ENCODE results near the gene TSSK2. TPM values are rescaled to one million over a fixed set of nuclear protein-coding genes. Genes with fewer than 3 reads are reported as not detected.

The TSSK2 gene
- total RNA-seq, 4 donors from 2014 or later = not detected

DNA sequence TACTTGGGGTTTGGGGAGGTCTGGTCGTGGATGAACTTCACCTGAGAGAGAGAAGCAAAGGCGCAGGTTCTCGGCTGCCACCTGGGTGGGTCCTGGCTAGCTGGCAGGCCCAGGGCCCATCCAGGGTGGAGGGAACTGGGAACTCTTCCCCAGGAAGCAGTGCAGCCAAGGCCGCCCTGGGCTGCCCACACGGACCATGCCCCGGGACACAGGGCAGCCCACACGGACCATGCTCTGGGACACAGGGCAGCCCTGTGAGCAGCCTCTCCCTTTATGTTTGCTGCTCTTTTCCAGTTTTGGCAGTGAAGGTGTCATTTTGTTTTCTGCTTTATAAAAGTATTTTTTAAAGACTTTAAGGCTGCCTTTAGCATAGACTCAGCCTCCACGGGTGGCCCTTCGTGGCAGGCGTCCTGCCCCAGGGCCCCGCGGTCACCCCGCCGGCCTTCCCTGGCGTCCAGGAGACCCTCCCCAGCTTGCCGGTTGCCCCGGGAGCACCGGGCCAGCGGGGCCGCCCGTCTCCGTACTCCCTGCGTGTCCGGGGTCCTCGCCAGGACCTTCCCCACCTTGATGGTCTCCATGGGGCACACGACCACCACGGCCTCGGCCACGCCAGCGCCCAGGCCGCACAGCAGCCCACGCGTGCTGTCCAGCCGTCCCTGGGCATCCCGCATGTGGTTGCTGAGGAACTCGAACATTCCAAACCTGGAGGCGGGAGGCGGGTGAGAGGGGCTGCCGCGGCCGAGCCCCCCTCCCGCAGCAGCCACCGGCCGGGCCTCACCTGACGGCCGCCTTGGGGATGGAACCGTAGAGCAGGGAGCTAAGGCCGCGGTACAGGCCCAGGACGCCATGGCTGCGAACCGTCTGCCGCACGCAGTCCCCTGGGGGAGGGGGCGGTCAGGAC lies 46.3 kb downstream of the TSSK2 start:
- Histone ChIP-seq H3K36me3 (no peaks in the 10 kb centered on the region), H3K4me1 (peaks cover 24 to 46% (median 41%) of the 10 kb centered on the region in 4 donors), H3K27ac (peak overlapping the region; percentile 94 to 97 (median 96)), H3K9me3 (no peaks in the 10 kb centered on the region), H3K4me3 (peak overlapping the region; percentile 87 to 92 (median 88)), H3K27me3 (no peaks in the 10 kb centered on the region)
- TF ChIP-seq POLR2A (IDR thresholded peaks at IDR 0.05) = no peak
- TF ChIP-seq, protein P1, sequence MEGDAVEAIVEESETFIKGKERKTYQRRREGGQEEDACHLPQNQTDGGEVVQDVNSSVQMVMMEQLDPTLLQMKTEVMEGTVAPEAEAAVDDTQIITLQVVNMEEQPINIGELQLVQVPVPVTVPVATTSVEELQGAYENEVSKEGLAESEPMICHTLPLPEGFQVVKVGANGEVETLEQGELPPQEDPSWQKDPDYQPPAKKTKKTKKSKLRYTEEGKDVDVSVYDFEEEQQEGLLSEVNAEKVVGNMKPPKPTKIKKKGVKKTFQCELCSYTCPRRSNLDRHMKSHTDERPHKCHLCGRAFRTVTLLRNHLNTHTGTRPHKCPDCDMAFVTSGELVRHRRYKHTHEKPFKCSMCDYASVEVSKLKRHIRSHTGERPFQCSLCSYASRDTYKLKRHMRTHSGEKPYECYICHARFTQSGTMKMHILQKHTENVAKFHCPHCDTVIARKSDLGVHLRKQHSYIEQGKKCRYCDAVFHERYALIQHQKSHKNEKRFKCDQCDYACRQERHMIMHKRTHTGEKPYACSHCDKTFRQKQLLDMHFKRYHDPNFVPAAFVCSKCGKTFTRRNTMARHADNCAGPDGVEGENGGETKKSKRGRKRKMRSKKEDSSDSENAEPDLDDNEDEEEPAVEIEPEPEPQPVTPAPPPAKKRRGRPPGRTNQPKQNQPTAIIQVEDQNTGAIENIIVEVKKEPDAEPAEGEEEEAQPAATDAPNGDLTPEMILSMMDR (IDR thresholded peaks at IDR 0.05) = no peak
- TF ChIP-seq EP300 (IDR thresholded peaks at IDR 0.05; ENCODE audit: low read depth) = no peak
- no peak for TF ChIP-seq POLR2AphosphoS5 (IDR thresholded peaks at IDR 0.05)
- DNase-seq = no peak
- WGBS, 2 donors (ENCODE audit: low coverage in 1 of 2) = 37 to 69% methylated on average over 2 to 37 of the region's 55 CpGs
- intact Hi-C loops (cut with DNase I; ENCODE audit: low total_unique reads) (no loop called here), in situ Hi-C loops (cut with MboI; ENCODE audit: low pct_ligation_motif_present in 1 of 4, low pct_unique_long_range_greater_than_20kb in 1 of 4, low sequenced_read_pairs in 3 of 4) (loop anchor here in 1 of 4 donors (25.0 kb wide), 1 partner anchor 460 kb away; no protein-coding TSS in a partner anchor)

DNA sequence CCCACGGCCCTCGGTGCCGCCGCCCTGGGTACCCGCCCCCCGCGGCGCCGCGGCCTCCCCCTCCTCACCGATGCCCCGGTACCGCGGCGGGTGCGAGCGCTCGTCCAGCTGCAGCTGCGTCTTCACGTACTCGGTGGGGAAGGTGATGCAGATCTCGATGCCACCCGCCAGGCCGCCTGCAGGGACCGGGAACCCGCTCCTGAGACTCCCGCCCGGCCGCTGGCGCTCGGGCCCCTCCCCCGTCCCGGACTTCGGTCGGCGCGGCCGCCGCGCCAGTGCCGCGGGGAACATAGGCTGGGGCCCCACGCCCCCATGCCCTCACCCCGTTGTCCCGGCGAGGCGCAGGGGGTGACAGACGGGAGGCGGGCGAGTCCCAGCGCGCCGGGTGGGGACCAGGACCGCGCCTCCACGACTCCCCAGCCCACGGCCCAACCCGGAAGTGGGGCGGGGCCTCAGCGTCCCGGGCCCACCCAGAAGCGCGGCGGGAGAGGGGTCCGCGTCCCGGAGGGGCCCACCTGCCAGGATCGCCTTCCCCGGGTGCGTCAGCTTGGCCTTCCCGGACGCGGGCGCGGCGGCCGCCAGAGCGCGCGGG lies 47.1 kb downstream of the TSSK2 start:
- WGBS, 2 donors (ENCODE audit: low coverage in 1 of 2) = no CpG with 5 or more reads among the region's 80 CpGs
- peak overlapping the region; percentile 94 to 97 (median 96) for H3K27ac ChIP-seq
- H3K4me1 ChIP-seq = peaks cover 17 to 38% (median 34%) of the 10 kb centered on the region in 4 donors
- H3K36me3 ChIP-seq = no peaks in the 10 kb centered on the region
- no peaks in the 10 kb centered on the region for H3K9me3 ChIP-seq
- no peaks in the 10 kb centered on the region for H3K27me3 ChIP-seq
- DNase-seq = peak; percentile 72
- intact Hi-C loops (cut with DNase I; ENCODE audit: low total_unique reads) (no loop called here), in situ Hi-C loops (cut with MboI; ENCODE audit: low pct_ligation_motif_present in 1 of 4, low pct_unique_long_range_greater_than_20kb in 1 of 4, low sequenced_read_pairs in 3 of 4) (loop anchor here in 1 of 4 donors (25.0 kb wide), 1 partner anchor 459 kb away; no protein-coding TSS in a partner anchor)
- TF ChIP-seq POLR2AphosphoS5 (IDR thresholded peaks at IDR 0.05) (peak in 1 of 3 donors; percentile 54), POLR2A (IDR thresholded peaks at IDR 0.05) (peak; percentile 64), EP300 (IDR thresholded peaks at IDR 0.05; ENCODE audit: low read depth) (no peak)
- TF ChIP-seq, protein P1 (IDR thresholded peaks at IDR 0.05) = no peak
- H3K4me3 ChIP-seq = peak overlapping the region; percentile 87 to 92 (median 88)

DNA sequence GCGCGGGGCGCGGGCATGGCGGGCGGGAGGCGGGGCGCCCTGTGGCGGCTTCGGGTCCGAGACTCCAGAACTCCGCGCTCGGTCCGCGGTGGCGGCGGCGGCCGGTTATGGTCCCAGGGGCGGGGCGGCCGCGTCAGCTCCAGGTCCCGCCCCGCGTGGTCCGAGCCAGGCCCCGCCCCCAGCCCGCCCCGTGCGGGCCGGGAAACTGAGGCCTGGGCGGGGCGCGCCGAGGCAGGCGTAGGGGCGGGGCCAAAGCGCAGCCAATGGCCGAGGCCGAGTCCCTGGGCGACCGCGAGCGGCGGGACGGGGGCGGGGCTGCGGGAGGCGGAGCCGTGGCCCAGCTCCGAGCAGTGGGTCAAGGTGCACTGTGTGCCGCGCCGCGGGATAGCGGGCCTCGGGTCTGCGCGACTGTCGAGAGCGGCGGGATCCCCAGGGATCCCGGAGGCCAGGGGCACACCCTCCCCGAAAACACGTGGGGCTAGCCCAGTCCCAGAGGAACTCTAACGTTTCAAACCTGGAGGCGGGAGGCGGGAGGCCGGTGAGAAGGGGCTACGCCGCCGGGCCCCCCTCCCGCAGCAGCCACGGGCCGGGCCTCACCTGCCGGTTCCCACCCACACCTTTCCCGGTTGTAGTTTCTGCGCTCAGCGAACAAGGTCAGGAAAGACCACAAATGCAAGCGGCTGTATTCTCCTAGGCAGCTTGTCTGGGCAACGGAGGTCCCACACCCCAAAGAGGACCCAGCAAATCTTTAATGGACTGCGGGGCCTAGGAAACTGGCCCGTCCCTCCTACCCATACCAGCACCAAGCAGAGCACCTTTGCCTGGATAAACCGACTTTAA lies 47.8 kb downstream of the TSSK2 start, which contains the start of gene SLC25A1:
TSS of gene SLC25A1 (minus strand) at position 80 of the 840 bp plus-strand sequence. CDS start at position 17, 63 bp downstream.
- in situ Hi-C loops (cut with MboI; ENCODE audit: low pct_ligation_motif_present in 1 of 4, low pct_unique_long_range_greater_than_20kb in 1 of 4, low sequenced_read_pairs in 3 of 4) (loop anchor here in 1 of 4 donors (25.0 kb wide), 1 partner anchor 458 kb away; no protein-coding TSS in a partner anchor), intact Hi-C loops (cut with DNase I; ENCODE audit: low total_unique reads) (no loop called here)
- Histone ChIP-seq H3K4me1 (peaks cover 10 to 31% (median 27%) of the 10 kb centered on the region in 4 donors), H3K9me3 (no peaks in the 10 kb centered on the region), H3K4me3 (peak within 1 kb of the TSS; percentile 87 to 92 (median 88)), H3K27ac (peak within 1 kb of the TSS; percentile 94 to 97 (median 96)), H3K27me3 (no peaks in the 10 kb centered on the region), H3K36me3 (no peaks in the 10 kb centered on the region)
- DNase-seq = peak; percentile 96
- TF ChIP-seq EP300 (IDR thresholded peaks at IDR 0.05; ENCODE audit: low read depth) (no peak), POLR2AphosphoS5 (IDR thresholded peaks at IDR 0.05) (peak; percentile 75 to 79 (median 77)), POLR2A (IDR thresholded peaks at IDR 0.05) (peak; percentile 63)
- TF ChIP-seq, protein P1 (IDR thresholded peaks at IDR 0.05) = no peak
- WGBS, 2 donors (ENCODE audit: low coverage in 1 of 2) = 1% methylated on average over 33 of the region's 86 CpGs; no CpG with 5 or more reads in 1 of the 2 donors

Measured in transverse colon (tissue), 4 donors.